Activated T-helper 17 cell treated with anti-CD3 and anti-CD28 coated beads, Interleukin-2, amount 50 U/mL, for 72 hours (primary cell): ENCODE measurements around the gene CDK14. TPM values are rescaled to one million over a fixed set of nuclear protein-coding genes. Genes with fewer than 3 reads are reported as not detected.
A peak's percentile ranks its signal among the peaks of the same experiment; 100 is the strongest.

Experiments
- ATAC-seq: fragments of 150-1000 bp; cut with Tn5 transposase; replicated peaks from 2 replicates; pipeline ENCODE4 v1.10.0; 2021; ENCODE audit warnings: mild to moderate bottlenecking, moderate library complexity
- H3K27ac Mint-ChIP-seq: one replicate; pipeline ENCODE4 v1.8.0; 2022; ENCODE audit warnings: mixed read lengths
- H3K27me3 Mint-ChIP-seq: one replicate; pipeline ENCODE4 v1.8.0; 2022; ENCODE audit warnings: mixed read lengths
- H3K36me3 Mint-ChIP-seq: one replicate; pipeline ENCODE4 v1.8.0; 2022; ENCODE audit warnings: low read depth, mild to moderate bottlenecking, mixed read lengths
- H3K4me1 Mint-ChIP-seq: one replicate; pipeline ENCODE4 v1.8.0; 2022; ENCODE audit warnings: mixed read lengths
- H3K4me3 Mint-ChIP-seq: one replicate; pipeline ENCODE4 v1.8.0; 2022; ENCODE audit warnings: mild to moderate bottlenecking, mixed read lengths
- H3K9me3 Mint-ChIP-seq: one replicate; pipeline ENCODE4 v1.8.0; 2022; ENCODE audit warnings: mixed read lengths
- total RNA-seq, 2 donors: library from RNA; stranded (reverse); gene quantifications; one replicate each; pipeline ENCODE4 v1.2.3, GENCODE V29; 2022

CDK14 gene
- total RNA-seq, 2 donors from 2014 or later = 0.04 to 1.4 TPM

DNA sequence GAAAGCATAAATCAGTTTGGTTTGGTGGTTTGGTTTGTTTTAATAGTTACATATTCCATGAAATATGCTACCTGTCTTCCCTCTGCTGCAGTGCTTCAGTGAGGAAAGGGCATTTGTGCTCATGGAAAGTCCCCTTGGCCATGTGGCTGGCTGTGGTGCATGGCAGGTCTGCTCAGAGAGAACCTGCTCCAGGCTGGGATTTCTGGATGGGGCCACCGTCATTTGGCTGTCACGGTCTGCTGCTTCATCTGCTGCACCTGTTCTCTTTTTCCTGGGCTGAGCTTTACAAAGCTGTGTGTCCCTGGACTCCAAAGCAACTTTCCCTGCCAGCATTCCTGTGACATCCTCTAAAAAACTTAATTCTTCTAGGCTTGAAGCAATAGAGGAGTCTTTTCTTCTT, 8.9 kb downstream of the CDK14 start:
- Mint-ChIP-seq H3K9me3 (no peaks in the 10 kb centered on the region), H3K27me3 (peaks cover 25% of the 10 kb centered on the region), H3K4me3 (no peak overlapping the region), H3K36me3 (no peaks in the 10 kb centered on the region), H3K27ac (no peak overlapping the region), H3K4me1 (no peaks in the 10 kb centered on the region)
- no peak for ATAC-seq

DNA sequence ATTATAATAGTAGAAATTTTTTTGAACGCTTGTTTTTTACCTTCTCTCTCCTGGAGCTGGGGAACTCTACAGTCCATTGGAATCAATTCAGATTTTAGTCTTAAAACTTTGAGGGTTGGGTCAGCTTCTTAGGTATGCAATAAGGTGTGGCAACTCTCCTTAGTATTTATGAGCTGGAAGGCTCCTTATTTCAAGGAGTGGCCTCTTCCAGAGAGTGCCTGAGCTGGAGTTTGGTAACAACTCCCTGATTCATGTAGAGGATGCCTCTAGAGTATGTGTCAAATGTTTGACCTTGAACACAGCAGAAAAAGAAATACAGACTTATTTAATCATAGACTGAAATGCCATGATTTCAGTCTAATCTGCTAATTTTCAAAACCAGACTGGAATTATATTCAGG, 11.1 kb downstream of the CDK14 start:
- Mint-ChIP-seq H3K27me3 (peaks cover 22% of the 10 kb centered on the region), H3K27ac (no peak overlapping the region)
- ATAC-seq = no peak

DNA sequence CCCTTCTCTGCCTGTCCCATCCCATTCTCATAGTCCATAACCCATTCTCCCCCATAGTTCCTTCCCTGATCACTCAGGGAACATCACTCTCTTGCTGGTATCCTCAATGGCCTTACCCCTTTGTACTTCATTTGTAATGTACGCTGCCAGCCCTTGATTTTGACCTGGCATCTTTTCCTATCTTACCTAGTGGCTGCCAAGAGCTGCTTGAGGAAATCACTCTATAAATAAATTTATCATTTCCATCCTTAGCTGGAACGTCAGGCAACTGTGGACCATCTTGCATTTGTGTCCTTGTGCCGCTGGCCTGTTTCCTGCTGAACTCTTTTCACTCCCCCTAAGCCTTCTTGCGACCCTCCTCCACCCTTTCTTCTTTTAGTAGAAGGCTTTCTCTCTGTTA, 14.0 kb downstream of the CDK14 start:
- Mint-ChIP-seq H3K27me3 (peaks cover 23% of the 10 kb centered on the region), H3K4me1 (no peaks in the 10 kb centered on the region), H3K4me3 (no peak overlapping the region), H3K9me3 (no peaks in the 10 kb centered on the region), H3K27ac (no peak overlapping the region), H3K36me3 (no peaks in the 10 kb centered on the region)
- no peak for ATAC-seq

More for the DNA sequence above, 11.1 kb downstream of the CDK14 start:
- no peaks in the 10 kb centered on the region for H3K9me3 Mint-ChIP-seq
- no peaks in the 10 kb centered on the region for H3K36me3 Mint-ChIP-seq
- no peak overlapping the region for H3K4me3 Mint-ChIP-seq
- no peaks in the 10 kb centered on the region for H3K4me1 Mint-ChIP-seq

DNA sequence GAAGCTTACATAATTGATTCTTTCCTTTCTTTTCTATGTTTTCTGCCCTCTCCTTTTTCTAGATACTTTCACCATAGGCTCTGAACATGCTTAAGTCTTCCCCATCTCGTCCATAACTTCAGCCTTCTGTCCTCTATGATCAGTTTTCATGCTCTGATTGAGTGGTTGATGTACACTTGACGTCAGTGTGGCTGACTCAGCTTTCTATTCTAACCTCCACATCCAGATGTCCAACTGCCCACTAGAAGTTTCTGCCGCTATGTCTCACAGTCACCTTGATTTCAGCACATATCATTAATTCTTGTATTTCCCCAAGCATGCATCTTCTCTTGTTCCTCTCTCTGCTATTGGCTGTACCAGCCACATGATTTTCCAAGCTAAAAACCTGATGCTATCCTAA, 15.0 kb downstream of the CDK14 start:
- H3K27ac Mint-ChIP-seq = no peak overlapping the region
- ATAC-seq = no peak
- peaks cover 15% of the 10 kb centered on the region for H3K27me3 Mint-ChIP-seq
- H3K4me3 Mint-ChIP-seq = no peak overlapping the region
- no peaks in the 10 kb centered on the region for H3K9me3 Mint-ChIP-seq
- no peaks in the 10 kb centered on the region for H3K4me1 Mint-ChIP-seq
- H3K36me3 Mint-ChIP-seq = no peaks in the 10 kb centered on the region

DNA sequence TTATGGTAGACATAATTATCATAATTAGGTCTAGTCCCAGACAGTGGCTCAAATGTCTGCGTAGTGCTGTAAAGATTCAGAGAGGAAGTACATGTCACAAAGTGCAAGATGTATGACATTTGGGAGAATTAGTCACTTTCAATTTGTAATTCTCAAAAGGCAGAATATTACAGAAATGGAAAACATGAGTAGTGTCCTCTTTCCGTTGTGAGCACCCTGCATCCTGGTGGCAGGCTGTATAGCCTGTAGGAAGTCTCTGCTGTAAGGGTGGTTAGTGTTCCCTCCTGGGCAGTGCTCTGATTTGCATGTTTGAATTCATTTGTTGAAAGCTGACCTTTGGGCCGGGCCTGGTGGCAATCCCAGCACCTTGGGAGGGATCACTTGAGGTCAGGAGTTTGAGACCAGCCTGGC, 17.0 kb downstream of the CDK14 start:
- Mint-ChIP-seq H3K4me3 (no peak overlapping the region), H3K9me3 (no peaks in the 10 kb centered on the region), H3K4me1 (no peaks in the 10 kb centered on the region), H3K27me3 (peaks cover 15% of the 10 kb centered on the region), H3K27ac (no peak overlapping the region), H3K36me3 (no peaks in the 10 kb centered on the region)
- peak; percentile 89 for ATAC-seq

DNA sequence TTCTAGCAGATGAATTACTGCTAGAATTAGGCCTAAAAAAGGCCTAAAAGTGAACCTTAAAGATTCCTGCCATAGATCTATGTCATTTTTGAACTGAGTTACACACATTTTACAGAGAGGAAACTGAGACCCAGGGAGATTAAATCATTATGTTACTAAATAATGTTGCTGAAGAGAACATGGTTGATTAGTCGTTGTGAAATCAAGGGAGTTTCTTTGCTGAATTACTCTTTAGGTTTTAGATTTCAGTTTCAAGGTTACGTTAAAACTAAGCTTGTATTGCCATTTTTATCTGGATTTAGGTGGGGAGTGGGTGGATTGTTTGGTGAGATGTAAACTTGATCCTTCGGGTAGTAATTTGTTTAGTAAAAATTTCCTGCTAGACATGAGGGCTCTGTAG, 21.3 kb downstream of the CDK14 start:
- no peaks in the 10 kb centered on the region for H3K4me1 Mint-ChIP-seq
- H3K4me3 Mint-ChIP-seq = no peak overlapping the region
- peaks cover 2% of the 10 kb centered on the region for H3K27me3 Mint-ChIP-seq
- H3K9me3 Mint-ChIP-seq = no peaks in the 10 kb centered on the region
- peak; percentile 23 for ATAC-seq
- no peak overlapping the region for H3K27ac Mint-ChIP-seq
- H3K36me3 Mint-ChIP-seq = no peaks in the 10 kb centered on the region

DNA sequence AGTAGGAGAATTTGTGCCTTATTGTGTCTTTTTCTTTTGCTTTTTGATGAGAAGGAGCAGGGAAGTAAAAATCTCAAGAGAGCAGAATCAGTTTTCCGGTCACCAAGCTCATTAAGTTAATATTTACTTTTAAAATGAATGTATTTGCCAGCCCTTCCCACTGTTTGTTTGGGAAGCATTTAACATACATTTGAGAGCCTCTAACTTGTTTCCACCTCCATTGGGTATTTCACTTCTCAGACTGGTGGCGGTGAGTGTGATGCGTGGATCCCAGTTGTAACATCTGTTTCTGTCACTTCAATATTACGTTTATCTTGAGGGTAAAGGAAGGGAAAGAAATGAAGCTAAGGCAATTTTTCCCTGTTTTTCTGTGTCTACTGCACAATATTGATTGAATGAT, 22.8 kb downstream of the CDK14 start:
- peaks cover 6% of the 10 kb centered on the region for H3K27me3 Mint-ChIP-seq
- H3K9me3 Mint-ChIP-seq = no peaks in the 10 kb centered on the region
- no peak for ATAC-seq
- H3K27ac Mint-ChIP-seq = no peak overlapping the region
- H3K36me3 Mint-ChIP-seq = no peaks in the 10 kb centered on the region
- no peaks in the 10 kb centered on the region for H3K4me1 Mint-ChIP-seq
- H3K4me3 Mint-ChIP-seq = no peak overlapping the region

DNA sequence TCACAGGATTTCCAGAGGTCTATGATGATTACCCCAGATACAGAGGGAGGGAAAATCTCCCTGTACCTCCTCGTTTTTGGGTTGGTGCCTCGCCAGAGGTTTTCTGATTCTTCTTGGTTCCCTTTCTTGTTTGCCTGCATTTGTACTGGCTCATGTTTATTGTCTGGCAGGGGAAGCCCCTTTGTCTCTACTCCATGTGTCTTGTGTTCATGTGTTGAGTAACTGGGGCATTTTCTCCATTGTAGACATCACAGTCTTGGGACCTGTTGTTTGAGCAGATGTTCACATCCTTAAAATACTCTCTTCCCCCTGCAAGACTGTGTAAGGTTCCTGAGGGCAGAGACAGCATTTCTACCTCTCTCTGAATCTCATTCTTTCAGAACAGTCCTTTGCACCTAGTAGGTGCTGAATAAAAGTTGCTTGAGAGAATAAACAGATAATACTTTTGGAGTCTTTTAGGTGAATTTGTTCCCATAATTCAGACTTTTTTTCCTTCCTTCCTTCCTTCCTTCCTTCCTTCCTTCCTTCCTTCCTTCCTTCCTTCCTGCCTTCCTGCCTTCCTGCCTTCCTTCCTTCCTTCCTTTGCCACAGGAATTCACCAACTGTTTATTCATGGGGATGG, 25.1 kb downstream of the CDK14 start:
- no peak overlapping the region for H3K27ac Mint-ChIP-seq
- peaks cover 6% of the 10 kb centered on the region for H3K27me3 Mint-ChIP-seq
- no peaks in the 10 kb centered on the region for H3K4me1 Mint-ChIP-seq
- no peak for ATAC-seq
- H3K4me3 Mint-ChIP-seq = no peak overlapping the region
- no peaks in the 10 kb centered on the region for H3K9me3 Mint-ChIP-seq
- H3K36me3 Mint-ChIP-seq = no peaks in the 10 kb centered on the region

DNA sequence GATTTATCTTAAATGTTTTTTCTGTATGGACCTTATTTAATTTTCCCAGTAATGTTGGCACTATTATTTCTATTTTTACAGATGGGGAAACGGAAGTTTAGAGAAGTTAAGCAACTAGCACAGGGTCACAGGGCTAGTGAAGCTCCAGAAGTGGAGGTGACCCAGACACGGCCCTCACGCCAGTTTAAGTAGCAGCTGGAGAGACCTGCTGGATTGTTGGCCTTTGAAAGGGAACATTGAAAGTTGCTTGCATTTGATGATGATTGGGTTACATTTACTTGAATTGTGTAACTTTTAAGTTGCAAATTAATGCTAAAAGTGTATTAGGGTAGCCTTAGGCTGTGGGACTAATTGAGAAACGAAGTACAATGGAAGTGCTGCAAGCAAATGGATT, 25.6 kb downstream of the CDK14 start:
- no peak overlapping the region for H3K4me3 Mint-ChIP-seq
- H3K27me3 Mint-ChIP-seq = peaks cover 6% of the 10 kb centered on the region
- ATAC-seq = no peak
- no peaks in the 10 kb centered on the region for H3K4me1 Mint-ChIP-seq
- H3K9me3 Mint-ChIP-seq = no peaks in the 10 kb centered on the region
- no peak overlapping the region for H3K27ac Mint-ChIP-seq
- no peaks in the 10 kb centered on the region for H3K36me3 Mint-ChIP-seq

DNA sequence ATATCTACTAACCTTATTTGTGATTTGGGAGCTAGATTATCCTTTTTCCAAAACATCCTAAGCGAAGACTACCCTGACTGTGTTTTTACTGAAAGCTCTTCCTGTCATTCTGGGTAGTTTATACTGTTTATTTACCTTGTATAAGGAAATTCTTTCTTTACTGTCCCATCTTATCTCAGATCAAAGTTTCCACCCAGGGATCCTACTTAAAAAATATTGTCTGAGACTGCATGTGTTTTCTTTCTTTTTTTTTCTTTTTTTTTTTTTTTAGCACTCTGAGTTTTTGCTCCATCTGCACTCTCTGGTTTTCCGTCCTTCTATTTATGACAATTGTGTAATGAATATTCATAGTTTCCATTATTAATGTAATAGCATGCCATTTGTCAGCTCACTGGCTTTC, 26.5 kb downstream of the CDK14 start:
- Mint-ChIP-seq H3K27ac (no peak overlapping the region), H3K4me1 (no peaks in the 10 kb centered on the region), H3K27me3 (peaks cover 6% of the 10 kb centered on the region), H3K4me3 (no peak overlapping the region), H3K36me3 (no peaks in the 10 kb centered on the region), H3K9me3 (no peaks in the 10 kb centered on the region)
- ATAC-seq = no peak

DNA sequence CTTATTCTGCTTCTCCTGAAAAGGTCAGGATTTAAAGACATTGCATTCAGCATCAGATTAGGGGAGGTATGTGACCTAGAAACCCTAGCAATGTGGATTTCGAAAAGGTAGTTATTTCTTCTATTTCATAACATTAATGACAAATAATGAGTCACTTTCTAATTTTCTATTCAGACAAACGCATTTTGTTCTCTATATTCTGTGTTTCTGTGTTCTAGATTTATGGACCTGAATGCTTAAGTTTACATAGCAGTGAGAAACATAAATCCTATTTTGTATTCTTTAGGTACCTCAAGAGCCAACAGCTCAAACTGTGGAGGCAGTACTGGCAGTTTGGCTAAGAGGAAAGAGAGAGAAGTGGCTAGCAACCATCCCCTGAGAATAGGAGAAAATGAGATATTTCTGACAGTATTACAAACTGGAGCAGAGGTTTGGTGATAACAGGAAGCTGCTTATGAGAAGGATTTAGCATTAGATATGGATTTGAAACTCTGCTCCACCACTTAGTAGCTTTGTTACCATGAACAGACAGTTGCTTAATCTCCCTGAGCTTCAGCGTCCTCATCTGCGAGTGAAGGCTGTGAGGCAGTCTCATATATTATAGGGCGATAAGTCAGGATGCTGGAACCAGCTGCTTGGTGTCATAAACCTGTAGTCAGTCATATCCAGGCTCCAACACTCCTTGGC, 28.2 kb downstream of the CDK14 start:
- no peak for ATAC-seq
- peaks cover 9% of the 10 kb centered on the region for H3K27me3 Mint-ChIP-seq
- H3K27ac Mint-ChIP-seq = no peak overlapping the region
- H3K36me3 Mint-ChIP-seq = no peaks in the 10 kb centered on the region
- no peak overlapping the region for H3K4me3 Mint-ChIP-seq
- H3K4me1 Mint-ChIP-seq = no peaks in the 10 kb centered on the region
- no peaks in the 10 kb centered on the region for H3K9me3 Mint-ChIP-seq

DNA sequence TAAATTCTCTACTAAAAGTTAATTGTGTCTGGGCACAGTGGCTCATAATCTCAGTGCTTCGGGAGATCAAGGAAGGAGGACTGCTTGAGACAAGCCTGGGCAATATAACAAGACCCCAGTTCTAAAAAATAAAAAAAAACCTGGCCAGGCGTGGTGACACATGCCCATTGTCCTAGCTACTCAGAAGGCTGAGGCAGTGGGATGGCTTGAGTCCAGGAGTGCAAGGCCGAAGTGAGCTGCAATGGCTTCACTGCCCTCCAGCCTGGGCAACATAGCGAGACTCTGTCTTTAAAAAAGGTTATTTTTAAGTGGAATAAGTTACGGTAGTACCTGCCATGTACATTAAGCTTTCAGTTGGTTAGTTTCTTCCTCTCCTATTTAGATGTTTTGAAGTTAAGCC, 28.9 kb downstream of the CDK14 start:
- no peak for ATAC-seq
- Mint-ChIP-seq H3K36me3 (no peaks in the 10 kb centered on the region), H3K27ac (no peak overlapping the region), H3K4me1 (no peaks in the 10 kb centered on the region), H3K4me3 (no peak overlapping the region), H3K9me3 (no peaks in the 10 kb centered on the region), H3K27me3 (peaks cover 10% of the 10 kb centered on the region)

DNA sequence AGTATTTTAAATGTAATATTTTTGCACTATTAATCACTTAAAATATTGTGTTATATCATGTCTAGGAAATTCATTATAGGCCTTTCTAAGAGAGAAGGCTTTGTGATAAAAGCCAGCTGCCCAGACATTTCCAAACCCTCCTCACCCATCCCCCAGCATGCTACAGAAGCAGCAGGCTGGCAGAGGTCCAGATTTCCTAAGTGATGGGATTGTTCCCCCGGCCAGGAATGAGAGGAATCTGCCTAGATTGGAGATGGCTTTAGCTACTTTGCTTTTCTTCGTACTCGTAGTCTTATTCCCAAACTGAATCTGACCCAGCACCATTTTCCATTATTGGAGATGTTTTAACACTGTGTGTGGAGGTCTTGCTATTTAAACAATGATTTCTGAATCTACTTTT, 29.4 kb downstream of the CDK14 start:
- ATAC-seq = no peak
- H3K27ac Mint-ChIP-seq = no peak overlapping the region
- H3K36me3 Mint-ChIP-seq = no peaks in the 10 kb centered on the region
- peaks cover 10% of the 10 kb centered on the region for H3K27me3 Mint-ChIP-seq
- H3K4me3 Mint-ChIP-seq = no peak overlapping the region
- no peaks in the 10 kb centered on the region for H3K4me1 Mint-ChIP-seq
- H3K9me3 Mint-ChIP-seq = no peaks in the 10 kb centered on the region

DNA sequence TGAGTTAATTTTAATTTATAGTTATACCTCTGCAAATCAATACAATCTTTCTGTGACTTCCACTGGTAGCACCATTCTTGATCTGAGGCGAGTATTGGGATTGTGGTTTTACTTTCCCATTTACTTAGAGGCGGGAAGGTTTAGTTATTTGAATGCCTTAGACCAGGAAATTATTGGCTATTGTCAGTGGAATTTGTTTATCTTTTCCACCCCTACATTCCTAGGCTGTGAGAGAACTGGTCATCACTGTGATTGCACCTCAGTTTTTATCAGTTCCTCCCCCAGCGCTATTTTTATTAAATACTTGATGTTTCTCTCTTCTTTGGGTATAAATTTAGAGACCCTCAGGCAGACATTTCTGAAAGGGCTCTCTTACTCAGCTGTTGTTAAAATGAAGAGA, 29.9 kb downstream of the CDK14 start:
- Mint-ChIP-seq H3K36me3 (no peaks in the 10 kb centered on the region), H3K4me3 (no peak overlapping the region), H3K27ac (no peak overlapping the region), H3K4me1 (no peaks in the 10 kb centered on the region), H3K27me3 (peaks cover 10% of the 10 kb centered on the region), H3K9me3 (no peaks in the 10 kb centered on the region)
- no peak for ATAC-seq

DNA sequence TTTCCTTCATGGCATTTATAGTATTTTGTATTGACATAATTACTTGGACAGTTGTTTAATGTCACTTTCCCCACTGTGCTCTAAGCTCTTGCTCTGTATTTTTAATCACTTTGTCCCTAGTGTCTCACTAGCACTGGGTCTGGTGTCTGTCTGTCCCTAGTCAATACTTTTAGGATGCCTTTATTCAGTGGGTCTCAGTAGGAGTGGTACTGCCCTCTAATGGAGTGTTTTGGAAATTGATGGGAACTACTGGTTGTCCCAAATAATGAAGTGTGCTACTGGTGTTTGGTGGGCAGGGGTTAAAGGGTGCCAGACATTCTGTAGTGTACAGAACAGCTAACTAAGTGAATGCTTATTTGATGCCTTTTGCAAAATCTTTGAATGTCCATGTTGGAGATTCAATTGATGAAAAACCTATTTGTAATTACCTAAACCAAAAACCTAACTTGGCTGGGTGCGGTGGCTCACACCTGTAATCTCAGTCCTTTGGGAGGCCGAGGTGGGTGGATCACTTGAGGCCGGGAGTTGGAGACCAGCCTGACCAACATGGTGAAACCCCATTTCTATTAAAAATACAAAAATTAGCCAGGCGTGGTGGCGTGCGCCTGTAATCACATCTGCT, 33.3 kb downstream of the CDK14 start:
- Mint-ChIP-seq H3K27me3 (peaks cover 4% of the 10 kb centered on the region), H3K4me1 (no peaks in the 10 kb centered on the region), H3K9me3 (no peaks in the 10 kb centered on the region), H3K27ac (no peak overlapping the region), H3K36me3 (no peaks in the 10 kb centered on the region), H3K4me3 (no peak overlapping the region)
- peak; percentile 42 for ATAC-seq
